IMR-90 (cell line): Measurements from ENCODE around the gene GTF2H1. TPM values are rescaled to one million over a fixed set of nuclear protein-coding genes. Genes with fewer than 3 reads are reported as not detected.

Experiments used
- ATAC-seq: fragments of 200-7000 bp; cut with Tn5 transposase; 2 replicates; pipeline ENCODE4 v1.9.1; 2020; ENCODE audit warnings: low read depth, mild to moderate bottlenecking, moderate library complexity
- BruUV-seq: library from RNA; stranded (reverse); fragments of 400-500 nt; replicated peaks from 2 replicates; lab custom pipeline; 2021; lab: Mats Ljungman, UMichigan
- CTCF ChIA-PET: fragments of 300-600 bp; formaldehyde crosslinking; extraction: SDS; loops from one replicate; lab custom pipeline; 2021; ENCODE audit warnings: antibody characterized with exemption; lab: Yijun Ruan, JAX
- POLR2A ChIA-PET: fragments of 300-600 bp; sonication (Branson Sonifier 250); formaldehyde crosslinking; loops from one replicate; lab custom pipeline; 2022; ENCODE audit warnings: antibody characterized with exemption; ENCODE audit not compliant: unreplicated experiment; lab: Charles Lee
- DNase-seq: peaks from one replicate; pipeline ENCODE4 v3.0.0; 2013
- H2AFZ ChIP-seq: replicated peaks from 2 replicates; pipeline ENCODE3; 2013; ENCODE audit warnings: low read length, mild to moderate bottlenecking; ENCODE audit not compliant: poor library complexity
- H2AK5ac ChIP-seq: 2 replicates; pipeline ENCODE4 v1.6.1; 2013; ENCODE audit warnings: low read depth, low read length, inconsistent platforms
- H2AK9ac ChIP-seq: replicated peaks from 2 replicates; pipeline ENCODE3; 2013; ENCODE audit warnings: mild to moderate bottlenecking, low read depth, low read length, moderate library complexity; ENCODE audit not compliant: poor library complexity
- H2BK120ac ChIP-seq: 2 replicates; pipeline ENCODE4 v1.6.1; 2013; ENCODE audit warnings: low read depth, low read length, inconsistent platforms
- H2BK15ac ChIP-seq: 3 replicates; pipeline ENCODE4 v1.6.1; 2013; ENCODE audit warnings: low read depth, low read length, inconsistent platforms
- H2BK20ac ChIP-seq: 2 replicates; pipeline ENCODE4 v1.6.1; 2013; ENCODE audit warnings: low read depth, mild to moderate bottlenecking, inconsistent platforms, low read length, moderate library complexity
- H2BK5ac ChIP-seq: 2 replicates; pipeline ENCODE4 v1.6.1; 2013; ENCODE audit warnings: mild to moderate bottlenecking, low read depth, low read length, inconsistent platforms; ENCODE audit not compliant: poor library complexity, severe bottlenecking
- H3K14ac ChIP-seq: replicated peaks from 2 replicates; pipeline ENCODE4 v1.6.1; 2013; ENCODE audit warnings: low read depth, low read length, inconsistent platforms
- H3K18ac ChIP-seq: 2 replicates; pipeline ENCODE4 v1.6.1; 2013; ENCODE audit warnings: low read depth, low read length, control low read depth
- H3K23ac ChIP-seq: 2 replicates; pipeline ENCODE4 v1.6.1; 2013; ENCODE audit warnings: low read depth, low read length, inconsistent platforms
- H3K27ac ChIP-seq: 2 replicates; pipeline ENCODE4 v1.5.1; 2013; ENCODE audit warnings: mild to moderate bottlenecking, control low read depth, low read length; ENCODE audit not compliant: insufficient read depth
- H3K27me3 ChIP-seq: 2 replicates; pipeline ENCODE4 v1.6.1; 2013; ENCODE audit warnings: low read length; ENCODE audit not compliant: control insufficient read depth, insufficient read depth
- H3K36me3 ChIP-seq: 2 replicates; pipeline ENCODE4 v1.6.1; 2013; ENCODE audit warnings: low read length, mixed read lengths; ENCODE audit not compliant: control insufficient read depth, insufficient read depth
- H3K4ac ChIP-seq: 2 replicates; pipeline ENCODE4 v1.6.1; 2013; ENCODE audit warnings: low read depth, low read length, inconsistent platforms
- H3K4me1 ChIP-seq: 2 replicates; pipeline ENCODE4 v1.6.1; 2013; ENCODE audit warnings: low read length, mixed read lengths; ENCODE audit not compliant: control insufficient read depth, insufficient read depth
- H3K4me2 ChIP-seq: 2 replicates; pipeline ENCODE4 v1.6.1; 2013; ENCODE audit warnings: low read depth, mild to moderate bottlenecking, control low read depth, low read length, moderate library complexity
- H3K4me3 ChIP-seq: 2 replicates; pipeline ENCODE4 v1.5.1; 2013; ENCODE audit warnings: low read depth, mild to moderate bottlenecking, control low read depth, low read length, moderate library complexity; ENCODE audit not compliant: insufficient read depth
- H3K56ac ChIP-seq: 2 replicates; pipeline ENCODE4 v1.6.1; 2013; ENCODE audit warnings: low read length, inconsistent platforms; ENCODE audit not compliant: insufficient read depth; ENCODE audit errors: extremely low read depth
- H3K79me1 ChIP-seq, 2 experiments: 2 replicates each; pipeline ENCODE4 v1.6.1; 2013; ENCODE audit warnings: low read length in 2 of 2, inconsistent platforms in 1 of 2, low read depth in 1 of 2
- H3K9ac ChIP-seq: 2 replicates; pipeline ENCODE4 v1.6.1; 2013; ENCODE audit warnings: low read depth, low read length, control low read depth
- H3K9me1 ChIP-seq: 2 replicates; pipeline ENCODE4 v1.6.1; 2013; ENCODE audit warnings: low read length, inconsistent platforms; ENCODE audit not compliant: insufficient read depth
- H3K9me3 ChIP-seq: 2 replicates; pipeline ENCODE4 v1.6.1; 2013; ENCODE audit warnings: low read length; ENCODE audit not compliant: control insufficient read depth, insufficient read depth
- H4K20me1 ChIP-seq: 2 replicates; pipeline ENCODE4 v1.6.1; 2013; ENCODE audit warnings: low read length, inconsistent platforms; ENCODE audit not compliant: insufficient read depth
- H4K5ac ChIP-seq: 2 replicates; pipeline ENCODE4 v1.6.1; 2013; ENCODE audit warnings: mild to moderate bottlenecking, low read depth, low read length, control low read depth
- H4K8ac ChIP-seq, 2 experiments: 2 replicates each; pipeline ENCODE4 v1.6.1; 2013; ENCODE audit warnings: low read depth in 2 of 2, low read length in 2 of 2, control low read depth in 1 of 2, inconsistent platforms in 1 of 2
- H4K91ac ChIP-seq: 2 replicates; pipeline ENCODE4 v1.6.1; 2013; ENCODE audit warnings: low read depth, low read length, inconsistent platforms; ENCODE audit not compliant: insufficient read depth
- BHLHE40 ChIP-seq: fragments of 150-350 bp; IDR thresholded peaks from 2 replicates; pipeline ENCODE4 v1.6.1; 2016; ENCODE audit warnings: mild to moderate bottlenecking, low read depth, low read length
- CEBPB ChIP-seq: IDR thresholded peaks from 2 replicates; pipeline ENCODE4 v1.6.1; 2012; ENCODE audit warnings: low read depth, low read length, improper control_type of control experiment
- CHD1 ChIP-seq: IDR thresholded peaks from 2 replicates; pipeline ENCODE4 v1.6.1; 2012; ENCODE audit warnings: low read depth, low read length, improper control_type of control experiment
- MAFK ChIP-seq: IDR thresholded peaks from 2 replicates; pipeline ENCODE4 v1.6.1; 2012; ENCODE audit warnings: low read depth, low read length, improper control_type of control experiment
- MAZ ChIP-seq: IDR thresholded peaks from 2 replicates; pipeline ENCODE4 v1.6.1; 2012; ENCODE audit warnings: low read depth, mild to moderate bottlenecking, low read length, improper control_type of control experiment, moderate library complexity, borderline replicate concordance
- MXI1 ChIP-seq: IDR thresholded peaks from 2 replicates; pipeline ENCODE4 v1.6.1; 2012; ENCODE audit warnings: low read depth, mild to moderate bottlenecking, low read length, moderate library complexity, borderline replicate concordance
- POLR2A ChIP-seq: IDR thresholded peaks from 2 replicates; pipeline ENCODE4 v1.6.1; 2012; ENCODE audit warnings: mild to moderate bottlenecking, low read depth, low read length
- RFX5 ChIP-seq: IDR thresholded peaks from 2 replicates; pipeline ENCODE4 v1.8.0; 2012; ENCODE audit warnings: low read depth, mild to moderate bottlenecking, low read length, moderate library complexity
- SMC3 ChIP-seq: fragments of 150-350 bp; IDR thresholded peaks from 2 replicates; pipeline ENCODE4 v1.6.1; 2016; ENCODE audit warnings: low read depth, mild to moderate bottlenecking, antibody characterized with exemption, low read length, moderate library complexity
- WGBS, 2 experiments: methylation state at CpG; one replicate each; pipeline versions ENCODE4 v1.1.5 to v1.1.7; 2013; ENCODE audit warnings: missing lambda C conversion rate in 2 of 2; ENCODE audit not compliant: insufficient read length in 1 of 2; ENCODE audit errors: extremely low coverage in 2 of 2; 5-methylcytosine and 5-hydroxymethylcytosine counted together
- dilution Hi-C: fragments of 300-500 bp; cut with HindIII; formaldehyde crosslinking; loops from one replicate; pipeline ENCODE4 v1.14.3; 2018; ENCODE audit warnings: low sequenced_read_pairs; ENCODE audit not compliant: unreplicated experiment
- in situ Hi-C: fragments of 300-500 bp; cut with MboI; formaldehyde crosslinking; loops from 3 replicates; pipeline ENCODE4 v1.14.3; 2019; ENCODE audit warnings: low sequenced_read_pairs, inconsistent platforms, mixed read lengths
- intact Hi-C: fragments of 100-400 bp; cut with micrococcal nuclease; formaldehyde crosslinking; loops from 2 replicates; pipeline ENCODE4 v1.10.0; 2022
- polyA plus RNA-seq, 3 experiments: library from polyadenylated mRNA; depleted of rRNA; stranded (reverse); fragments of >200 nt; gene quantifications; 2 replicates each; pipeline ENCODE4 v1.2.3, GENCODE V29; 2012; ENCODE audit warnings: low replicate concordance in 1 of 3
- total RNA-seq: library from RNA; depleted of rRNA; stranded (reverse); fragments of >200 nt; gene quantifications from 2 replicates; pipeline ENCODE4 v1.2.3, GENCODE V29; 2012

Gene GTF2H1
- total and polyA plus RNA-seq, 2 of the 4 experiments (the other 2 are of a cell fraction): 25.0 to 67.0 TPM

DNA sequence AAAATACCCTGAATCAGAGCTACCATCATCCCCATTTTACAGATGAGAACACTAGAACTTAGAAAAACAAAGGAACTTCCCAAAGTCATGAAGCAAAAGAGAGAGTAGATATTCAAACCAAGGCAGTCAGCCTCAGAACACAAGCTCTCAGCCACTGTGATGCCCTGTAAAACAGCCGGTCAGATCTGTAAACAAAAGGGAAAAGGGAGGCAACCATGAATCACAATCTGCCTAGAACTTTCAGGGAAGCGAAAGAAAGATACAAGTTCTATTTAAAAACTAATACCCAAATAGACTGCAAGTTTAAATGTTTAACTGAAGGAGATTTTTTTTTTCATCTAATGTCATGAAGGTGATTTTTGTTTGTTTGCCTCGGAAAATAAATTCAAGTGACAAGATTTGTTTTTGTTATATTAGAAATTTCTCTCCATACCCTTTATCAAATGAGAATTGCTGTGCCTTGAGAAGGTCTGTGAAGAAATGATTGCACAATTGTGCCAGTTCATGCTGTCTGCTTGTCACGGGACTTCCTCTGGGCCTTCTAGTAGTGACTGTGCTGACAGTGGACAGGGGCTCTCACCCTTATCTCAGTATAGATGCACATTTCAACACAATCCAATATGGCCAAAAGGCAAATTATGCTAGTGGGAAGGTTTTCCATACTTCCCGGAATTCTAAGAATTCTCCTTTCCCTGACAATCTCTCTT lies 44.6 kb upstream of the GTF2H1 start:
- H3K9ac ChIP-seq: no peak overlapping the region
- dilution Hi-C loops: no loop called here
- H3K27ac ChIP-seq: no peak overlapping the region
- no peak overlapping the region for H2AK9ac ChIP-seq
- no peak overlapping the region for H3K4ac ChIP-seq
- no peak overlapping the region for H2AK5ac ChIP-seq
- H3K4me2 ChIP-seq: no peak overlapping the region
- H3K79me1 ChIP-seq: no peaks in the 10 kb centered on the region; a peak in 1 of 4 replicates
- no peak overlapping the region for H2BK120ac ChIP-seq
- H3K18ac ChIP-seq: no peak overlapping the region
- H2AFZ ChIP-seq: no peak overlapping the region
- H3K56ac ChIP-seq: no peak overlapping the region
- no peak overlapping the region for H3K23ac ChIP-seq
- H3K9me3 ChIP-seq: no peaks in the 10 kb centered on the region
- ATAC-seq: no peak; the same call in 1 of the 2 replicates
- in situ Hi-C loops: no loop called here
- TF ChIP-seq POLR2A: no peak
- TF ChIP-seq CEBPB: peak; percentile 69
- TF ChIP-seq SMC3: no peak
- no peak for TF ChIP-seq RFX5
- TF ChIP-seq CHD1: no peak
- TF ChIP-seq MXI1: no peak
- no peak for TF ChIP-seq BHLHE40
- TF ChIP-seq MAZ: no peak
- no peak for TF ChIP-seq MAFK
- no peak overlapping the region for H3K4me3 ChIP-seq
- H3K14ac ChIP-seq: no peak overlapping the region
- intact Hi-C loops: no loop called here
- POLR2A ChIA-PET: no interaction called here
- H2BK20ac ChIP-seq: no peak overlapping the region
- WGBS, 2 experiments: no CpG with 5 or more reads among the region's 5 CpGs
- peaks cover 16% of the 10 kb centered on the region for H3K36me3 ChIP-seq
- DNase-seq: peak; percentile 9
- no peaks in the 10 kb centered on the region for H3K9me1 ChIP-seq
- BruUV-seq: no TSS peak
- CTCF ChIA-PET: interaction anchor here (0.6 kb wide), 1 partner anchor 172 kb away, joined by 3 read pairs; the partner anchor contains the start of gene SAAL1
- H4K8ac ChIP-seq: no peak overlapping the region
- H4K91ac ChIP-seq: no peak overlapping the region
- no peaks in the 10 kb centered on the region for H3K27me3 ChIP-seq
- H3K4me1 ChIP-seq: no peaks in the 10 kb centered on the region
- H2BK5ac ChIP-seq: no peak overlapping the region
- H2BK15ac ChIP-seq: no peak overlapping the region
- no peak overlapping the region for H4K5ac ChIP-seq
- H4K20me1 ChIP-seq: no peaks in the 10 kb centered on the region
